OCI-LY3 (cell line): ENCODE data around the gene WDR59.

ENCODE experiments used
- EZH2phosphoT487 ChIP-seq: fragments of 200-600 bp; shearing (Covaris generic); IDR thresholded peaks from 2 replicates; pipeline ENCODE4 v1.6.1; 2018; ENCODE audit warnings: antibody characterized with exemption, mixed run types, low read depth
- TF ChIP-seq, protein P1 (sequence below): fragments of 200-600, 300-600 bp; sonication (generic); IDR thresholded peaks from 2 replicates; pipeline ENCODE4 v1.5.1; 2014; ENCODE audit warnings: antibody characterized with exemption, low read length, low read depth

DNA sequence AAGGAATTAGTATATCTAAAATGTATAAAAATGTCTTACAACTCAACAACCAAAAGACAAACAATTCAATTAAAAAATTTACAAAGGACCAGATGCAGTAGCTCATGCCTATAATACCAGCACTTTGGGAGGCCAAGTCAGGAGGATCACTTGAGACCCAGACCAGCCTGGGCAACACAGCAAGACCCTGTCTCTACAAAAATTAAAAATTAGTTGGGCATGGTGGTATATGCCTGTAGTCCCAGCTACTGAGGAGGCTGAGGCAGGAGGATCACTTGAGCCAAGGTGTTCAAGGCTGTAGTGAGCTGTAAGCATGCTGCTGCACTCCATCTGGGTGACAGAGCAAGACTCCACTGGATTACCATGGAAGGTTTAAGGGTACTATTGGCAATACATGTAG, 47.7 kb upstream of the WDR59 start:
- TF ChIP-seq, protein P1, sequence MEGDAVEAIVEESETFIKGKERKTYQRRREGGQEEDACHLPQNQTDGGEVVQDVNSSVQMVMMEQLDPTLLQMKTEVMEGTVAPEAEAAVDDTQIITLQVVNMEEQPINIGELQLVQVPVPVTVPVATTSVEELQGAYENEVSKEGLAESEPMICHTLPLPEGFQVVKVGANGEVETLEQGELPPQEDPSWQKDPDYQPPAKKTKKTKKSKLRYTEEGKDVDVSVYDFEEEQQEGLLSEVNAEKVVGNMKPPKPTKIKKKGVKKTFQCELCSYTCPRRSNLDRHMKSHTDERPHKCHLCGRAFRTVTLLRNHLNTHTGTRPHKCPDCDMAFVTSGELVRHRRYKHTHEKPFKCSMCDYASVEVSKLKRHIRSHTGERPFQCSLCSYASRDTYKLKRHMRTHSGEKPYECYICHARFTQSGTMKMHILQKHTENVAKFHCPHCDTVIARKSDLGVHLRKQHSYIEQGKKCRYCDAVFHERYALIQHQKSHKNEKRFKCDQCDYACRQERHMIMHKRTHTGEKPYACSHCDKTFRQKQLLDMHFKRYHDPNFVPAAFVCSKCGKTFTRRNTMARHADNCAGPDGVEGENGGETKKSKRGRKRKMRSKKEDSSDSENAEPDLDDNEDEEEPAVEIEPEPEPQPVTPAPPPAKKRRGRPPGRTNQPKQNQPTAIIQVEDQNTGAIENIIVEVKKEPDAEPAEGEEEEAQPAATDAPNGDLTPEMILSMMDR: no peak
- no peak for TF ChIP-seq EZH2phosphoT487
